H9 (cell line): ENCODE measurements around the gene SUPT5H. TPM values are rescaled to one million over a fixed set of nuclear protein-coding genes. Genes with fewer than 3 reads are reported as not detected.
A peak's percentile ranks its signal among the peaks of the same experiment; 100 is the strongest.

ENCODE experiments used
- DNase-seq: peaks from one replicate; pipeline ENCODE4 v3.0.0-alpha.2; 2017
- H2AFZ ChIP-seq: one replicate; pipeline ENCODE4 v1.6.1; 2013; ENCODE audit warnings: mild to moderate bottlenecking, low read length, control low read depth, moderate library complexity
- H2AK5ac ChIP-seq: 2 replicates; pipeline ENCODE4 v1.6.1; 2013; ENCODE audit warnings: low read length, control low read depth, mixed read lengths; ENCODE audit not compliant: insufficient read length
- H2BK120ac ChIP-seq: one replicate; pipeline ENCODE4 v1.6.1; 2013; ENCODE audit warnings: low read depth, mild to moderate bottlenecking, low read length, control low read depth, inconsistent platforms; ENCODE audit not compliant: poor library complexity, severe bottlenecking
- H2BK12ac ChIP-seq: 2 replicates; pipeline ENCODE4 v1.6.1; 2013; ENCODE audit warnings: low read length, control low read depth, mixed read lengths, low read depth; ENCODE audit not compliant: insufficient read length
- H2BK15ac ChIP-seq: 2 replicates; pipeline ENCODE4 v1.6.1; 2013; ENCODE audit warnings: low read depth, low read length, control low read depth
- H2BK20ac ChIP-seq: one replicate; pipeline ENCODE4 v1.6.1; 2013; ENCODE audit warnings: low read depth, mild to moderate bottlenecking, low read length, control low read depth, inconsistent platforms; ENCODE audit not compliant: poor library complexity, severe bottlenecking
- H2BK5ac ChIP-seq: 2 replicates; pipeline ENCODE4 v1.6.1; 2013; ENCODE audit warnings: low read length, control low read depth, mixed read lengths; ENCODE audit not compliant: insufficient read length
- H3K14ac ChIP-seq: 2 replicates; pipeline ENCODE4 v1.6.1; 2013; ENCODE audit warnings: low read length, control low read depth; ENCODE audit not compliant: insufficient read depth
- H3K18ac ChIP-seq: 2 replicates; pipeline ENCODE4 v1.6.1; 2013; ENCODE audit warnings: low read depth, mild to moderate bottlenecking, mixed read lengths, low read length, control low read depth; ENCODE audit not compliant: insufficient read length
- H3K23ac ChIP-seq: 2 replicates; pipeline ENCODE4 v1.6.1; 2013; ENCODE audit warnings: low read length, control low read depth, mixed read lengths, low read depth; ENCODE audit not compliant: insufficient read length
- H3K23me2 ChIP-seq: 2 replicates; pipeline ENCODE4 v1.6.1; 2013; ENCODE audit warnings: low read depth, mild to moderate bottlenecking, mixed read lengths, low read length, control low read depth; ENCODE audit not compliant: insufficient read length, poor library complexity, severe bottlenecking
- H3K27ac ChIP-seq: 2 replicates; pipeline ENCODE4 v1.5.1; 2013; ENCODE audit warnings: low read length, control low read depth, mixed read lengths, low read depth; ENCODE audit not compliant: insufficient read length
- H3K27me3 ChIP-seq: 2 replicates; pipeline ENCODE4 v1.6.1; 2013; ENCODE audit warnings: low read length, control low read depth, inconsistent platforms; ENCODE audit not compliant: insufficient read depth
- H3K4ac ChIP-seq: 2 replicates; pipeline ENCODE4 v1.6.1; 2013; ENCODE audit warnings: low read depth, mild to moderate bottlenecking, control low read depth, inconsistent platforms, low read length, moderate library complexity
- H3K4me1 ChIP-seq: 2 replicates; pipeline ENCODE4 v1.6.1; 2013; ENCODE audit warnings: low read length, control low read depth, inconsistent platforms; ENCODE audit not compliant: insufficient read depth
- H3K4me2 ChIP-seq: 2 replicates; pipeline ENCODE4 v1.6.1; 2013; ENCODE audit warnings: low read length, control low read depth, mixed read lengths; ENCODE audit not compliant: insufficient read length, insufficient read depth
- H3K56ac ChIP-seq: 2 replicates; pipeline ENCODE4 v1.6.1; 2013; ENCODE audit warnings: low read depth, mild to moderate bottlenecking, mixed read lengths, low read length, control low read depth; ENCODE audit not compliant: insufficient read length
- H3K79me1 ChIP-seq: 2 replicates; pipeline ENCODE4 v1.6.1; 2013; ENCODE audit warnings: low read depth, mild to moderate bottlenecking, moderate library complexity, low read length, control low read depth, inconsistent platforms; ENCODE audit not compliant: insufficient read depth, poor library complexity, severe bottlenecking
- H3K79me2 ChIP-seq: 2 replicates; pipeline ENCODE4 v1.6.1; 2013; ENCODE audit warnings: low read length, control low read depth, inconsistent platforms; ENCODE audit not compliant: insufficient read depth
- H3K9ac ChIP-seq: 2 replicates; pipeline ENCODE4 v1.6.1; 2013; ENCODE audit warnings: low read length, control low read depth, mixed read lengths; ENCODE audit not compliant: insufficient read length; ENCODE audit errors: extremely low read depth
- H3K9me3 ChIP-seq: one replicate; pipeline ENCODE4 v1.6.1; 2013; ENCODE audit warnings: low read depth, low read length, inconsistent platforms; ENCODE audit not compliant: control insufficient read depth
- H3T11ph ChIP-seq: one replicate; pipeline ENCODE4 v1.6.1; 2013; ENCODE audit warnings: mild to moderate bottlenecking, low read length, control low read depth, inconsistent platforms
- H4K20me1 ChIP-seq: one replicate; pipeline ENCODE4 v1.6.1; 2013; ENCODE audit not compliant: control insufficient read depth, insufficient read length, insufficient read depth
- H4K5ac ChIP-seq: 2 replicates; pipeline ENCODE4 v1.6.1; 2013; ENCODE audit warnings: low read depth, mild to moderate bottlenecking, mixed read lengths, low read length, control low read depth; ENCODE audit not compliant: insufficient read length
- H4K8ac ChIP-seq: replicated peaks from 2 replicates; pipeline ENCODE4 v1.6.1; 2013; ENCODE audit warnings: low read length, control low read depth, mixed read lengths, low read depth; ENCODE audit not compliant: insufficient read length
- H4K91ac ChIP-seq: 2 replicates; pipeline ENCODE4 v1.6.1; 2013; ENCODE audit warnings: low read depth, mild to moderate bottlenecking, moderate library complexity, mixed read lengths, low read length, control low read depth; ENCODE audit not compliant: insufficient read length
- H3K27ac Mint-ChIP-seq, 3 experiments: 2 replicates in 2 of 3; 3 replicates in 1 of 3; pipeline ENCODE4 v1.8.0; 2020 to 2021; ENCODE audit warnings: mixed read lengths in 3 of 3, mild to moderate bottlenecking in 1 of 3, moderate library complexity in 1 of 3
- H3K27me3 Mint-ChIP-seq: 2 replicates; pipeline ENCODE4 v1.8.0; 2021; ENCODE audit warnings: low read depth, mild to moderate bottlenecking, moderate library complexity, mixed read lengths
- H3K36me3 Mint-ChIP-seq, 3 experiments: 2 replicates in 2 of 3; 3 replicates in 1 of 3; pipeline ENCODE4 v1.8.0; 2020 to 2021; ENCODE audit warnings: low read depth in 3 of 3, mixed read lengths in 3 of 3; ENCODE audit not compliant: insufficient read depth in 1 of 3
- H3K4me1 Mint-ChIP-seq, 2 experiments: 2 replicates each; pipeline ENCODE4 v1.8.0; 2020; ENCODE audit warnings: mixed read lengths in 2 of 2
- H3K4me3 Mint-ChIP-seq, 2 experiments: 2 replicates in 1 of 2; 3 replicates in 1 of 2; pipeline ENCODE4 v1.8.0; 2020 to 2021; ENCODE audit warnings: mild to moderate bottlenecking in 2 of 2, mixed read lengths in 2 of 2, moderate library complexity in 1 of 2
- H3K9me3 Mint-ChIP-seq, 2 experiments: 2 replicates in 1 of 2; 3 replicates in 1 of 2; pipeline ENCODE4 v1.8.0; 2020; ENCODE audit warnings: mild to moderate bottlenecking in 2 of 2, mixed read lengths in 2 of 2, moderate library complexity in 1 of 2
- CTCF ChIP-seq: fragments of 200-600 bp; sonication (generic); conservative IDR thresholded peaks from 3 replicates; pipeline ENCODE4 v1.8.0; 2021; ENCODE audit warnings: antibody characterized with exemption, mild to moderate bottlenecking
- WGBS: extraction: QIAGEN DNeasy Blood & Tissue Kit; methylation state at CpG from one replicate; pipeline ENCODE4 v1.1.7; 2013; ENCODE audit warnings: missing lambda C conversion rate, low lambda C conversion rate, mixed read lengths; ENCODE audit not compliant: insufficient read length; ENCODE audit errors: extremely low coverage; 5-methylcytosine and 5-hydroxymethylcytosine counted together
- total RNA-seq: library from RNA; stranded (reverse); gene quantifications from 2 replicates; pipeline ENCODE4 v1.2.1, GENCODE V29; 2021

Gene SUPT5H
- total RNA-seq, 1 experiment from 2014 or later: 145 TPM

- Mint-ChIP-seq H3K9me3 (peaks cover 4 to 9% of the 10 kb centered on the region in 2 experiments), H3K4me1 (peaks cover 9 to 15% of the 10 kb centered on the region in 2 experiments), H3K27ac (no peak overlapping the region), H3K27me3 (peaks cover 83% of the 10 kb centered on the region), H3K36me3 (peaks cover 0 to 15% (median 0%) of the 10 kb centered on the region in 3 experiments; a peak in 3 of 7 replicates), H3K4me3 (peak overlapping the region in 1 of 2 experiments; percentile 84; a peak in 4 of 5 replicates)
- no peaks in the 10 kb centered on the region for H3K9me3 ChIP-seq
- H3K79me1 ChIP-seq: no peaks in the 10 kb centered on the region
- peaks cover 10% of the 10 kb centered on the region for H3K23me2 ChIP-seq
- H4K5ac ChIP-seq: no peak overlapping the region
- no peak overlapping the region for H3K18ac ChIP-seq
- H3K27me3 ChIP-seq: peaks cover 8% of the 10 kb centered on the region; the same call in 1 of the 2 replicates
- H2BK12ac ChIP-seq: no peak overlapping the region
- no peak overlapping the region for H3K27ac ChIP-seq
- H3K9ac ChIP-seq: no peak overlapping the region
- H2BK120ac ChIP-seq: no peak overlapping the region
- no peak overlapping the region for H3K4ac ChIP-seq
- DNase-seq: no peak
- no peak overlapping the region for H3T11ph ChIP-seq
- no peaks in the 10 kb centered on the region for H3K79me2 ChIP-seq
- H2BK15ac ChIP-seq: no peak overlapping the region
- H2AFZ ChIP-seq: no peak overlapping the region
- no peak for TF ChIP-seq CTCF
- H4K8ac ChIP-seq: no peak overlapping the region
- no peak overlapping the region for H2BK20ac ChIP-seq
- no peak overlapping the region for H2BK5ac ChIP-seq
- no peaks in the 10 kb centered on the region for H3K4me1 ChIP-seq
- H2AK5ac ChIP-seq: no peak overlapping the region
- H3K4me2 ChIP-seq: peak overlapping the region; percentile 91
- no peak overlapping the region for H3K23ac ChIP-seq
- H3K56ac ChIP-seq: no peak overlapping the region
- no peak overlapping the region for H4K91ac ChIP-seq
- no peaks in the 10 kb centered on the region for H4K20me1 ChIP-seq
- no CpG with 5 or more reads among the region's 8 CpGs for WGBS
- H3K14ac ChIP-seq: no peak overlapping the region
These were observed 54.5 kb downstream of the SUPT5H start for GRCh38 chr19:39499932-39500331.
